ENCODE results near the gene OGDH.

DNA sequence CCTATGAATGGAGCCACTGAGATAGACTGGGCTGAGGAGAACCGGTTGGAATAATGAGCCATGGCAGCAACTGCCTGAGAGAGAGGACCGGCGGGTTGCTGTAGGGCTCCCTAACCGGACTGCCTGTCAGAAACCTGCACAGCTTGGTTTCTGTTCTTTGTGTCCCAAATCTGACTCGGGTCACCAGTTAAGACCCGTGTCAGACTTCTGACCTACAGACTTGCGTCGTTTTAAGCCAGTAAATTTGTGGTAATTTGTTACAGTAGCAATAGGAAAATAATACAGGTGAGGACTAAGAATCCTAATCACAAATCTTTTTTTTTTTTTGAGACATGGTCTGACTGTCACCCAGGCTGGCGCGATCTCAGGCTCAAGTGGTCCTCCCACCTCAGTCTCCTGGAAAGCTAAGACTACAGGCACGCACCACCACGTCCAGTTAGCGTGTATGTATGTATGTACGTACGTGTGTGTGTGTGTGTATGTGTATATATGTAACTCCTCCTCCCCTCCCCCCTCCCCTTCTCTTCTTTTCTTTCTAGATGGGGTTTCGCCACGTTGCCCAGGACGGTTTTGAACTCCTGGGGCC lies 32.0 kb upstream of the OGDH start:
- TF ChIP-seq, protein P1, sequence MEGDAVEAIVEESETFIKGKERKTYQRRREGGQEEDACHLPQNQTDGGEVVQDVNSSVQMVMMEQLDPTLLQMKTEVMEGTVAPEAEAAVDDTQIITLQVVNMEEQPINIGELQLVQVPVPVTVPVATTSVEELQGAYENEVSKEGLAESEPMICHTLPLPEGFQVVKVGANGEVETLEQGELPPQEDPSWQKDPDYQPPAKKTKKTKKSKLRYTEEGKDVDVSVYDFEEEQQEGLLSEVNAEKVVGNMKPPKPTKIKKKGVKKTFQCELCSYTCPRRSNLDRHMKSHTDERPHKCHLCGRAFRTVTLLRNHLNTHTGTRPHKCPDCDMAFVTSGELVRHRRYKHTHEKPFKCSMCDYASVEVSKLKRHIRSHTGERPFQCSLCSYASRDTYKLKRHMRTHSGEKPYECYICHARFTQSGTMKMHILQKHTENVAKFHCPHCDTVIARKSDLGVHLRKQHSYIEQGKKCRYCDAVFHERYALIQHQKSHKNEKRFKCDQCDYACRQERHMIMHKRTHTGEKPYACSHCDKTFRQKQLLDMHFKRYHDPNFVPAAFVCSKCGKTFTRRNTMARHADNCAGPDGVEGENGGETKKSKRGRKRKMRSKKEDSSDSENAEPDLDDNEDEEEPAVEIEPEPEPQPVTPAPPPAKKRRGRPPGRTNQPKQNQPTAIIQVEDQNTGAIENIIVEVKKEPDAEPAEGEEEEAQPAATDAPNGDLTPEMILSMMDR (conservative IDR thresholded peaks at IDR 0.05): no peak
- no peak for TF ChIP-seq ZFX (IDR thresholded peaks at IDR 0.05)
